GM20000 (cell line): ENCODE results near the gene GRM4.
A peak's percentile ranks its signal among the peaks of the same experiment; 100 is the strongest.

Experiments
- DNase-seq: peaks from one replicate; pipeline ENCODE4 v3.0.0; 2012; ENCODE audit warnings: low spot score
- TF ChIP-seq, protein P1 (sequence below): IDR thresholded peaks from 2 replicates; pipeline ENCODE4 v1.5.1; 2012; ENCODE audit warnings: mild to moderate bottlenecking, control low read depth; ENCODE audit errors: extremely low read depth, missing control alignments

GRM4 gene

DNA sequence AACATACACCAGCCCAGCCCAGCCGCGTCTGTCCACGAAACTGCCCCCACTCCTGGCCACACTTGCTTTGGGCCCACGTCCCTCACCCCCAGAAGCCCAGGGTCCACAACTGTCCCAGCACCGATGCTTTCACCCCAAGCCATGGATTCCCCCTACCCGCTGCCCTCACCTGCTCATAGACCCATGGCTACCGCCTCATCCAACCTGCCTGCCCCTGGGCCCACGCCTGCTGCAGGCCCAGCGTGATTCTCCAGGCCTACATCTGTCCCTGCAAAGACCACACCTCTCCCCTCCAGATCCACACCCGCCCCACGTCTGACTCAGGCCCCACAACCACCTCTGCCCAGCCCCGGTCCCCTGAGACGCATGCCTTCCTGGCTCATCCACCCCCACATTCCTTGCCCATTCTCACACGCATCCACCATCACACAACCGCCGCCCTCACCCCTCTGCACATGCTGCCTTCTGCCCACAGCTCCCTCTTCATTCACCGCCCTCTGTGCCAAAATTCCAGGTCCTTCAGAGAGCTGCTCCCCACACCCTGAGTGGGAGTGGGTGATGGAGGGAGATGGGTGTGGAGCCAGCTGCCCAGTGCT, 86.7 kb downstream of the GRM4 start:
- TF ChIP-seq, protein P1, sequence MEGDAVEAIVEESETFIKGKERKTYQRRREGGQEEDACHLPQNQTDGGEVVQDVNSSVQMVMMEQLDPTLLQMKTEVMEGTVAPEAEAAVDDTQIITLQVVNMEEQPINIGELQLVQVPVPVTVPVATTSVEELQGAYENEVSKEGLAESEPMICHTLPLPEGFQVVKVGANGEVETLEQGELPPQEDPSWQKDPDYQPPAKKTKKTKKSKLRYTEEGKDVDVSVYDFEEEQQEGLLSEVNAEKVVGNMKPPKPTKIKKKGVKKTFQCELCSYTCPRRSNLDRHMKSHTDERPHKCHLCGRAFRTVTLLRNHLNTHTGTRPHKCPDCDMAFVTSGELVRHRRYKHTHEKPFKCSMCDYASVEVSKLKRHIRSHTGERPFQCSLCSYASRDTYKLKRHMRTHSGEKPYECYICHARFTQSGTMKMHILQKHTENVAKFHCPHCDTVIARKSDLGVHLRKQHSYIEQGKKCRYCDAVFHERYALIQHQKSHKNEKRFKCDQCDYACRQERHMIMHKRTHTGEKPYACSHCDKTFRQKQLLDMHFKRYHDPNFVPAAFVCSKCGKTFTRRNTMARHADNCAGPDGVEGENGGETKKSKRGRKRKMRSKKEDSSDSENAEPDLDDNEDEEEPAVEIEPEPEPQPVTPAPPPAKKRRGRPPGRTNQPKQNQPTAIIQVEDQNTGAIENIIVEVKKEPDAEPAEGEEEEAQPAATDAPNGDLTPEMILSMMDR, result no peak
- DNase-seq, result no peak

DNA sequence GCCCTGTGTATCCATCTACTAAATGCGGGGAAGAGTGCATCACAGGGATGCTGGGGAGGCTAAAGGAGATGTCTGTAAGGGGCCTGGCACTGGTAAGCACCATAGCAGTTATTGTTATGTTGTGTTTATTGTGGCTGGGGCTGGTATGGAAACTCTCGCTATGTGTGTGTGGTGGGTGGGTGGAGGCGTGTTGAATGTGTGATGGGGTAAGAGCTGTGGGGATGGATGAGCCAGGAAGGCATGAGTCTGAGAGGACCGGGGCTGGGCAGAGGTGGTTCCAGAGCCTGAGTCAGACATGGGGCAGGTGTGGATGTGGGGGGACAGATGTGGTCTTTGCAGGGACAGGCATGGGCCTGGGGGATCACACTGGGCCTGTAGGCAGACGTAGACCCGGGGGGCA, 88.1 kb downstream of the GRM4 start:
- TF ChIP-seq, protein P1, result no peak
- no peak for DNase-seq

DNA sequence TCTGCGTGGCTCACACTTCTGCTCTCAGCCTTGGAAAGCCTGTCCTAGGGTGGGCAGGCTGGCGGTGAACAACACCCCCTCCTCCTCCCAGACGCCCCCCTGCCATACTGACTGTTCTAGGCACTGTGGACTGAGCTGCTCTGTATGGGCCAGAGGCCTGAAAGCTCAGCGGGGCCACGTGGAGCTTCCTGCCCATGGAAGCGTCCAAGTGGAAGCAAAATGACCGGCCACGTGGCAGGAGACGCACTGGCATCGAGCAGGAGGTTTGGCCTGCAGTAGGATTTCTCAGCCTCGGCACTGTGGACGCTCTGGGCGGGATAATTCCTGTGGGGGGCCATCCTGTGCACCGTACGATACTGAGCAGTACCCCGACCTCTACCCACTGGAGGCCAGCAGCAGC, 88.7 kb downstream of the GRM4 start:
- no peak for DNase-seq
- TF ChIP-seq, protein P1, result no peak

DNA sequence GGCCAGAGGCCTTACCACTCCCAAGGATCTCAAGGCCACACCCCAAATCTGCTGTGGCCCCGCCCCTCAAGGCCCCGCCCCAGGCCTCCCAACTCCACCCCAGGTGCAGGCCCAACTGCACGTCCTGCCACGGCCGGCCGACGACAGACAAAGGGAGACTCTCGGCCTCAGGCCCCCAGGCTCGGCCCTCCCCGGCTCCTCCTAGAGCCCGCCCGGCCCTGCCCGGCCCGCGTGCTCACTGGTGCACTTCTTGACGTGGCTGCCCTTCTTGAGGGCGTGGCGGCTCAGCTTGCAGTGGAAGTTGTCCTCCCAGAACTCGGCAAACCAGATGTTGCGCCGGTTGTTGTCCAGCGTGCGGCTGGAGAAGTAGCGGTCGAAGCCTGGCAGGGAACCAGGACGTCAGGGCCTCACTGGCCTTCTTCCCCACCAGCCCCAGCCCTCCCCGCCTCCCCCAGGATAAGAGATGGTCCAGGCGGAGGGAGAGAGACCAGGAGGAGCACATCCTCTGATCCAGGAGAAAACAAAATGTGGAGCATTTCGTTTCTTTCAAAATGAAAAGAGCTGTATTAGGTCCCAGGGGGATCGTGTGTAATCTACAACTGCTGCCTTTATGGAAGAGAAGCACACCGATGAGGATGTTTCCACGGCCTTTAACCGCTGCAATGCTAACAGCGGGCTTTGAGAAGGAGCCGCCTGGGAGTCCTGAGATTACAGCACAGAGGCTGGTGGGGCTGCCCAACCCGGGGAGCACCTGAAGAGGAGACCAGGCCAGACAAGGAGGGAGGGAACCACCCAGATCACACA, 89.4 kb downstream of the GRM4 start:
- DNase-seq, result peak; percentile 47
- TF ChIP-seq, protein P1, result no peak

DNA sequence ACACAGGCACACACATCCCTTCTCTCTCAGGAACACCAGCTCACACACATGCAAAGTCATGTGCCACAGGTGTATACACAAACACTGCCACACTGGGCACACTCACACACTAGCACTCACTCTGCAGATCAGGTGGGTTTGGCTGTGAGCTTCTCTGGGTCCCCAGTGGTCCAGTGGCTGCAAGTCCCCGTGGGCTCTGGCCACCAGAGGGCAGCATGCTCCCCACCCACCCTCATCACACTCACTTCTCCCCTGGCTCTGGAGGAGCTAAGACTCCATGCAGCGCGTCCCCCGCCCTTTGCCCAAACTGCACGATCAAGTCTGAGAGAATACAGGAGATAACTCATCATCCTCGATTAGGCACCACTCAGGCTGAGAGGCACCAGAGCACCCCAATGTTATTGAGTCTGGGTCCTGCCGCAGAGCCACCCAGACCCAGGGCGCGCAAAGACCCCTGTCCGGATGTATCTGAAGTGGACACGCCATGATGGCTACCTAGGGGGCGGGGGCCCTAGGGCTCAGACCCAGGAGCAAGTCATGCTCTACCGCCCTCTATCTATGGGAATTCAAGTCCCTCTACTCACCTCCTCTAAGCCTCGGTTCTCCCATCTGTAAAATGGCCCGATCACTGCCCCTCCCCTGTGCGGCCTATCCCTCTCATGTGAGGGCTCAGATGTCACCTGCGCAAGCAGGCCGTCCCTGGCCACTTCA, 90.5 kb downstream of the GRM4 start:
- peak; percentile 85 for DNase-seq
- TF ChIP-seq, protein P1, result peak; percentile 68

DNA sequence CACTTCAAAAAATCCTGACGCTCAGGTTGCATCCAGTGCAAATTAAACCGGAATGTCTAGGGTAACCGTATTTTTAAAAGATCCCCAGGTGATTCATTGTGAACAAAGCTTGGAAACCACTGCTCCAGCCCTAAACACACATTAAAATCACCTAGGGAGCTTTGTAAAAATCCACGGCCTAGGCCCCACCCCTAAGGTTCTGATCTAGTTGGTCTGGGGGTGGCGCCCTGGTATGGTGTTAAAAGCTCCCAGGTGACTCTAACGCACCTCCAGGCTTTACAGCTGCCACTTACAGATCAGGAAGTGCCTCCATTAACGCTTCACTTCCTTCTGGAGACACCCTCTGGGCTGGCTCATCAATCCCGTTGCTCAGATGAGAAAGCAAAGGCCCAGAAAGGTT, 92.2 kb downstream of the GRM4 start:
- TF ChIP-seq, protein P1, result no peak
- DNase-seq, result no peak
